WTC11 (cell line): ENCODE results near the gene SLCO1B3. TPM values are rescaled to one million over a fixed set of nuclear protein-coding genes. Genes with fewer than 3 reads are reported as not detected.
"Not testable (repeated sequence)": the region's sequence is repeated elsewhere in the genome, so short reads cannot be mapped to it uniquely, and the experiment has no call there.

ENCODE experiments used
- ATAC-seq: fragments of 200-7000 bp; cut with Tn5 transposase; 2 replicates; pipeline ENCODE4 v1.10.0; 2021; ENCODE audit warnings: mild to moderate bottlenecking, moderate library complexity
- CTCF ChIA-PET: fragments of 300-600 bp; sonication (Branson Sonifier 250); formaldehyde crosslinking; loops from one replicate; lab custom pipeline; 2021; ENCODE audit warnings: antibody characterized with exemption; lab: Charles Lee
- POLR2A ChIA-PET: fragments of 350-600 bp; sonication (Branson Sonifier 250); formaldehyde crosslinking; loops from one replicate; lab custom pipeline; 2021; ENCODE audit warnings: antibody characterized with exemption; lab: Charles Lee
- DNase-seq: peaks from one replicate; pipeline ENCODE4 v3.0.0; 2021; ENCODE audit warnings: low spot score
- H3K27ac Mint-ChIP-seq: 2 replicates; pipeline ENCODE4 v1.8.0; 2021; ENCODE audit warnings: mixed read lengths
- H3K27me3 Mint-ChIP-seq: 2 replicates; pipeline ENCODE4 v1.8.0; 2021; ENCODE audit warnings: low read depth, mild to moderate bottlenecking, moderate library complexity, mixed read lengths
- H3K36me3 Mint-ChIP-seq: 2 replicates; pipeline ENCODE4 v1.8.0; 2021; ENCODE audit warnings: mixed read lengths
- H3K4me1 Mint-ChIP-seq: 2 replicates; pipeline ENCODE4 v1.8.0; 2022; ENCODE audit warnings: mixed read lengths
- H3K4me3 Mint-ChIP-seq: 2 replicates; pipeline ENCODE4 v1.8.0; 2021; ENCODE audit warnings: mild to moderate bottlenecking, moderate library complexity, mixed read lengths
- H3K9me3 Mint-ChIP-seq: 2 replicates; pipeline ENCODE4 v1.8.0; 2021; ENCODE audit warnings: mixed read lengths
- ARID4B ChIP-seq: sonication (generic); formaldehyde crosslinking; IDR thresholded peaks from 2 replicates; pipeline ENCODE4 v1.8.0; 2023; ENCODE audit warnings: missing genetic modification reagents, mild to moderate bottlenecking, borderline replicate concordance
- ETV6 ChIP-seq: sonication (generic); formaldehyde crosslinking; IDR thresholded peaks from 2 replicates; pipeline ENCODE4 v1.8.1; 2022; ENCODE audit warnings: mild to moderate bottlenecking, missing genetic modification reagents
- NFE2L1 ChIP-seq: sonication (generic); formaldehyde crosslinking; IDR thresholded peaks from 2 replicates; pipeline ENCODE4 v1.8.1; 2023; ENCODE audit warnings: missing genetic modification reagents
- NR2C2 ChIP-seq: sonication (generic); formaldehyde crosslinking; IDR thresholded peaks from 2 replicates; pipeline ENCODE4 v1.8.0; 2022; ENCODE audit warnings: mild to moderate bottlenecking, missing genetic modification reagents
- PRRX2 ChIP-seq: fragments of 250-450 bp; sonication (Bioruptor Pico); IDR thresholded peaks from 2 replicates; pipeline ENCODE4 v1.8.0; 2021; ENCODE audit warnings: mild to moderate bottlenecking
- SOX15 ChIP-seq: fragments of 250-450 bp; sonication (Bioruptor Pico); IDR thresholded peaks from 2 replicates; pipeline ENCODE4 v1.9.0; 2021; ENCODE audit warnings: mild to moderate bottlenecking
- SP1 ChIP-seq: sonication (generic); formaldehyde crosslinking; conservative IDR thresholded peaks from 2 replicates; pipeline ENCODE4 v1.8.1; 2022; ENCODE audit warnings: missing genetic modification reagents
- ZNF416 ChIP-seq: fragments of 250-450 bp; sonication (Bioruptor Pico); IDR thresholded peaks from 2 replicates; pipeline ENCODE4 v1.9.0; 2021; ENCODE audit warnings: mild to moderate bottlenecking, inconsistent platforms
- ZNF423 ChIP-seq: fragments of 250-450 bp; sonication (Bioruptor Pico); IDR thresholded peaks from 2 replicates; pipeline ENCODE4 v2.1.2; 2022; ENCODE audit warnings: mild to moderate bottlenecking, moderate library complexity
- total RNA-seq: library from RNA; stranded (reverse); gene quantifications from 3 replicates; pipeline ENCODE4 v1.2.3, GENCODE V29; 2021
- TF ChIP-seq, protein P1 (sequence below): fragments of 250-450 bp; sonication (Bioruptor Pico); conservative IDR thresholded peaks from 2 replicates; pipeline ENCODE4 v1.9.0; 2021; ENCODE audit warnings: mild to moderate bottlenecking
- TF ChIP-seq, protein P2 (sequence below): sonication (generic); formaldehyde crosslinking; IDR thresholded peaks from 2 replicates; pipeline ENCODE4 v1.8.1; 2023; ENCODE audit warnings: mild to moderate bottlenecking, missing genetic modification reagents, borderline replicate concordance
- TF ChIP-seq, protein P3 (sequence below): sonication (generic); formaldehyde crosslinking; IDR thresholded peaks from 2 replicates; pipeline ENCODE4 v1.8.1; 2023; ENCODE audit warnings: mild to moderate bottlenecking, missing genetic modification reagents

Gene SLCO1B3
- total RNA-seq, 1 experiment from 2014 or later: not detected

GRCh38 chr12:20778969-20779368, 31.5 kb upstream of the SLCO1B3 start:
- H3K4me3 Mint-ChIP-seq: no peak overlapping the region
- CTCF ChIA-PET: no interaction called here

DNA sequence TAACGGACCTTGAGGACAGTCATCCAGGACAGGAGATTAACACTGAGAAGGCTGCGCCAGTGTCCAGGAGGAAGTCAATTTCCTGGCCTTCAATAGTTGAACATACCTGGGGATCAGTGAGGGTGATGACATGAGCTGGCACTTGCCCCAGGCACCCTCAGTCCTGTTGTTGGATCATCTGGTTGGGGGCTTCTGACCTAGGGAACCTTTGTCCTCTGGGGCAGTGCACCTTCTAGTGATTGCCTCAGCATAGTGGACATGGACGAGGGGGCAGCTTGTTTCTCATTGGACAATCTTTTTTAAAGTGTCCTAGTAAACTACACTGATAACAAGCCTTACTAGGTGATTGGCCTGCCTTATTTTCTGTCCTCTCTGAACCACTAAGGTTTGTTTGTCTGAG, 30.5 kb upstream of the SLCO1B3 start:
- CTCF ChIA-PET, H3K4me3 Mint-ChIP-seq, H3K4me1 Mint-ChIP-seq, DNase-seq, POLR2A ChIA-PET, H3K27me3 Mint-ChIP-seq, H3K27ac Mint-ChIP-seq, ATAC-seq: not testable (repeated sequence)
- peaks cover 56% of the 10 kb centered on the region for H3K9me3 Mint-ChIP-seq
- H3K36me3 Mint-ChIP-seq: peaks cover 22% of the 10 kb centered on the region

More at GRCh38 chr12:20778969-20779368, 31.5 kb upstream of the SLCO1B3 start:
- DNase-seq: no peak
- ATAC-seq: no peak
- H3K27ac Mint-ChIP-seq: no peak overlapping the region
- H3K9me3 Mint-ChIP-seq: peaks cover 49% of the 10 kb centered on the region
- H3K27me3 Mint-ChIP-seq: no peaks in the 10 kb centered on the region
- POLR2A ChIA-PET: no interaction called here
- H3K36me3 Mint-ChIP-seq: peaks cover 16% of the 10 kb centered on the region
- peaks cover 9% of the 10 kb centered on the region for H3K4me1 Mint-ChIP-seq
- TF ChIP-seq SP1 (CRISPR knock-in tag): no peak
- no peak for TF ChIP-seq NFE2L1 (CRISPR knock-in tag)
- TF ChIP-seq, protein P1, sequence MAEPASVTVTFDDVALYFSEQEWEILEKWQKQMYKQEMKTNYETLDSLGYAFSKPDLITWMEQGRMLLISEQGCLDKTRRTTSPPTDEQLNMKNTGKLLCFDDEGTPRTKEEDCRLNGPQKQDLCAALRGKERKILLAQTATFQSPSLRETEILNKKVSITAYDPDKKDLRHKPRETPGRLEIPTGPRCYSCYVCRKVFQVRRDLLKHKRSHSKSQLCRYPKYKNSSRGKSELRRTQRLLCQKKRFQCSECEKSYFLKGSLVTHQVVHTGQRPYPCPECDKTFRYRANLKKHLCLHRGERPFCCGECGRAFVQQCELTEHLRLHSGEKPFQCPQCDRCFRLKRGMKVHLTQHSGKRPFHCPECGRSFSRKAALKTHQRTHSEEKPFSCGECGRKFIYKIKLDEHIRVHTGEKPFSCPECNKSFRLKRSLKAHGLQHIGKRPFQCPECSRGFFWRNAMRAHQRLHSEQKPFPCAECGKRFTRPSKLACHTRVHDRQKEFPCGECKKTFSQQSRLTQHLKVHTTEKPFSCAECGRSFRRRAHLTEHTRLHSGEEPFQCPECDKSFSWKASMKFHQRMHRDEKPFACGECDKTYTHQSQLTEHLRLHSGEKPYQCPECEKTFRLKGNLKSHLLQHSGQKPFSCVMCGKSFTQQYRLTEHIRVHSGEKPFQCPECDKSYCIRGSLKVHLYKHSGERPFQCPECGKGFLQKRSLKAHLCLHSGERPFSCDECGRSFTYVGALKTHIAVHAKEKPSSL (CRISPR knock-in tag): no peak
- TF ChIP-seq ARID4B (CRISPR knock-in tag): no peak
- TF ChIP-seq ZNF423 (CRISPR knock-in tag): no peak
- TF ChIP-seq, protein P2, sequence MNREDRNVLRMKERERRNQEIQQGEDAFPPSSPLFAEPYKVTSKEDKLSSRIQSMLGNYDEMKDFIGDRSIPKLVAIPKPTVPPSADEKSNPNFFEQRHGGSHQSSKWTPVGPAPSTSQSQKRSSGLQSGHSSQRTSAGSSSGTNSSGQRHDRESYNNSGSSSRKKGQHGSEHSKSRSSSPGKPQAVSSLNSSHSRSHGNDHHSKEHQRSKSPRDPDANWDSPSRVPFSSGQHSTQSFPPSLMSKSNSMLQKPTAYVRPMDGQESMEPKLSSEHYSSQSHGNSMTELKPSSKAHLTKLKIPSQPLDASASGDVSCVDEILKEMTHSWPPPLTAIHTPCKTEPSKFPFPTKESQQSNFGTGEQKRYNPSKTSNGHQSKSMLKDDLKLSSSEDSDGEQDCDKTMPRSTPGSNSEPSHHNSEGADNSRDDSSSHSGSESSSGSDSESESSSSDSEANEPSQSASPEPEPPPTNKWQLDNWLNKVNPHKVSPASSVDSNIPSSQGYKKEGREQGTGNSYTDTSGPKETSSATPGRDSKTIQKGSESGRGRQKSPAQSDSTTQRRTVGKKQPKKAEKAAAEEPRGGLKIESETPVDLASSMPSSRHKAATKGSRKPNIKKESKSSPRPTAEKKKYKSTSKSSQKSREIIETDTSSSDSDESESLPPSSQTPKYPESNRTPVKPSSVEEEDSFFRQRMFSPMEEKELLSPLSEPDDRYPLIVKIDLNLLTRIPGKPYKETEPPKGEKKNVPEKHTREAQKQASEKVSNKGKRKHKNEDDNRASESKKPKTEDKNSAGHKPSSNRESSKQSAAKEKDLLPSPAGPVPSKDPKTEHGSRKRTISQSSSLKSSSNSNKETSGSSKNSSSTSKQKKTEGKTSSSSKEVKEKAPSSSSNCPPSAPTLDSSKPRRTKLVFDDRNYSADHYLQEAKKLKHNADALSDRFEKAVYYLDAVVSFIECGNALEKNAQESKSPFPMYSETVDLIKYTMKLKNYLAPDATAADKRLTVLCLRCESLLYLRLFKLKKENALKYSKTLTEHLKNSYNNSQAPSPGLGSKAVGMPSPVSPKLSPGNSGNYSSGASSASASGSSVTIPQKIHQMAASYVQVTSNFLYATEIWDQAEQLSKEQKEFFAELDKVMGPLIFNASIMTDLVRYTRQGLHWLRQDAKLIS (CRISPR knock-in tag): no peak
- TF ChIP-seq PRRX2: no peak
- TF ChIP-seq ZNF416: no peak
- TF ChIP-seq ETV6: no peak
- TF ChIP-seq NR2C2 (CRISPR knock-in tag): no peak
- no peak for TF ChIP-seq SOX15
- TF ChIP-seq, protein P3, sequence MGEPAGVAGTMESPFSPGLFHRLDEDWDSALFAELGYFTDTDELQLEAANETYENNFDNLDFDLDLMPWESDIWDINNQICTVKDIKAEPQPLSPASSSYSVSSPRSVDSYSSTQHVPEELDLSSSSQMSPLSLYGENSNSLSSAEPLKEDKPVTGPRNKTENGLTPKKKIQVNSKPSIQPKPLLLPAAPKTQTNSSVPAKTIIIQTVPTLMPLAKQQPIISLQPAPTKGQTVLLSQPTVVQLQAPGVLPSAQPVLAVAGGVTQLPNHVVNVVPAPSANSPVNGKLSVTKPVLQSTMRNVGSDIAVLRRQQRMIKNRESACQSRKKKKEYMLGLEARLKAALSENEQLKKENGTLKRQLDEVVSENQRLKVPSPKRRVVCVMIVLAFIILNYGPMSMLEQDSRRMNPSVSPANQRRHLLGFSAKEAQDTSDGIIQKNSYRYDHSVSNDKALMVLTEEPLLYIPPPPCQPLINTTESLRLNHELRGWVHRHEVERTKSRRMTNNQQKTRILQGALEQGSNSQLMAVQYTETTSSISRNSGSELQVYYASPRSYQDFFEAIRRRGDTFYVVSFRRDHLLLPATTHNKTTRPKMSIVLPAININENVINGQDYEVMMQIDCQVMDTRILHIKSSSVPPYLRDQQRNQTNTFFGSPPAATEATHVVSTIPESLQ (CRISPR knock-in tag): no peak
- TF ChIP-seq, all 79 proteins: peak for 0

- H3K27ac Mint-ChIP-seq, POLR2A ChIA-PET, H3K4me1 Mint-ChIP-seq, H3K27me3 Mint-ChIP-seq, DNase-seq, ATAC-seq, CTCF ChIA-PET, H3K4me3 Mint-ChIP-seq: not testable (repeated sequence)
- Mint-ChIP-seq H3K9me3 (peaks cover 78% of the 10 kb centered on the region), H3K36me3 (peaks cover 33% of the 10 kb centered on the region)
These were observed 26.6 kb upstream of the SLCO1B3 start for GRCh38 chr12:20783796-20784357.
